Measurements from ENCODE around the gene HOXA13. TPM values are rescaled to one million over a fixed set of nuclear protein-coding genes. Genes with fewer than 3 reads are reported as not detected.

The HOXA13 gene
- total RNA-seq, 2 donors from 2014 or later = not detected

- Mint-ChIP-seq H3K27ac (no peak overlapping the region), H3K4me1 (peaks cover 48% of the 10 kb centered on the region), H3K27me3 (ENCODE audit: insufficient read depth) (peaks cover 99% of the 10 kb centered on the region), H3K36me3 (ENCODE audit: low read depth) (peaks cover 13% of the 10 kb centered on the region), H3K4me3 (peak overlapping the region; percentile 75), H3K9me3 (no peaks in the 10 kb centered on the region)
- Histone ChIP-seq H3K4me3 (ENCODE audit: low read length) (no peak overlapping the region), H3K9ac (ENCODE audit: extremely low read depth, low read length, poor library complexity, severe bottlenecking) (no peak overlapping the region), H3K9me3 (ENCODE audit: control insufficient read depth, low read length) (no peaks in the 10 kb centered on the region), H3K27ac (ENCODE audit: low read depth, low read length) (no peak overlapping the region), H3K4me1 (ENCODE audit: control insufficient read depth, insufficient read depth, low read length) (peaks cover 5% of the 10 kb centered on the region), H3K36me3 (ENCODE audit: control insufficient read depth, insufficient read depth, low read length) (no peaks in the 10 kb centered on the region), H3K27me3 (ENCODE audit: control insufficient read depth, insufficient read depth, low read length, poor library complexity, severe bottlenecking) (peaks cover 100% of the 10 kb centered on the region)
- no peak for TF ChIP-seq CTCF (conservative IDR thresholded peaks at IDR 0.05)
- 23 to 27% methylated on average over 17 to 37 of the region's 37 CpGs for WGBS, 2 experiments (ENCODE audit: insufficient coverage in 1 of 2, insufficient read length in 1 of 2)
- no peak for DNase-seq
Observed at GRCh38 chr7:27245124-27245797, 45.4 kb upstream of the HOXA13 start.

GRCh38 chr7:27244488-27245123 is 44.7 kb upstream of the HOXA13 start:
- no peak overlapping the region for H3K27ac Mint-ChIP-seq
- H3K36me3 ChIP-seq (ENCODE audit: control insufficient read depth, insufficient read depth, low read length) = no peaks in the 10 kb centered on the region
- H3K27me3 ChIP-seq (ENCODE audit: control insufficient read depth, insufficient read depth, low read length, poor library complexity, severe bottlenecking) = peaks cover 100% of the 10 kb centered on the region
- H3K4me1 ChIP-seq (ENCODE audit: control insufficient read depth, insufficient read depth, low read length) = peaks cover 5% of the 10 kb centered on the region
- no peak overlapping the region for H3K4me3 ChIP-seq (ENCODE audit: low read length)
- H3K4me1 Mint-ChIP-seq = peaks cover 49% of the 10 kb centered on the region
- no peaks in the 10 kb centered on the region for H3K9me3 ChIP-seq (ENCODE audit: control insufficient read depth, low read length)
- peak overlapping the region; percentile 75 for H3K4me3 Mint-ChIP-seq
- H3K9ac ChIP-seq (ENCODE audit: extremely low read depth, low read length, poor library complexity, severe bottlenecking) = no peak overlapping the region
- H3K36me3 Mint-ChIP-seq (ENCODE audit: low read depth) = peaks cover 13% of the 10 kb centered on the region
- DNase-seq = peak; percentile 76
- no peak for TF ChIP-seq CTCF (conservative IDR thresholded peaks at IDR 0.05)
- WGBS, 2 experiments (ENCODE audit: insufficient coverage in 1 of 2, insufficient read length in 1 of 2) = 16 to 18% methylated on average over 8 to 18 of the region's 18 CpGs
- no peak overlapping the region for H3K27ac ChIP-seq (ENCODE audit: low read depth, low read length)
- no peaks in the 10 kb centered on the region for H3K9me3 Mint-ChIP-seq
- peaks cover 98% of the 10 kb centered on the region for H3K27me3 Mint-ChIP-seq (ENCODE audit: insufficient read depth)

GRCh38 chr7:27243340-27244163 is 43.7 kb upstream of the HOXA13 start:
- Mint-ChIP-seq H3K9me3 (no peaks in the 10 kb centered on the region), H3K36me3 (ENCODE audit: low read depth) (peaks cover 13% of the 10 kb centered on the region), H3K27me3 (ENCODE audit: insufficient read depth) (peaks cover 96% of the 10 kb centered on the region), H3K27ac (no peak overlapping the region), H3K4me3 (peak overlapping the region; percentile 75), H3K4me1 (peaks cover 50% of the 10 kb centered on the region)
- no peak for TF ChIP-seq CTCF (conservative IDR thresholded peaks at IDR 0.05)
- peaks cover 9% of the 10 kb centered on the region for H3K4me1 ChIP-seq (ENCODE audit: control insufficient read depth, insufficient read depth, low read length)
- no peaks in the 10 kb centered on the region for H3K36me3 ChIP-seq (ENCODE audit: control insufficient read depth, insufficient read depth, low read length)
- peaks cover 100% of the 10 kb centered on the region for H3K27me3 ChIP-seq (ENCODE audit: control insufficient read depth, insufficient read depth, low read length, poor library complexity, severe bottlenecking)
- H3K9me3 ChIP-seq (ENCODE audit: control insufficient read depth, low read length) = no peaks in the 10 kb centered on the region
- H3K9ac ChIP-seq (ENCODE audit: extremely low read depth, low read length, poor library complexity, severe bottlenecking) = no peak overlapping the region
- 1 to 3% methylated on average over 28 to 43 of the region's 43 CpGs for WGBS, 2 experiments (ENCODE audit: insufficient coverage in 1 of 2, insufficient read length in 1 of 2)
- no peak overlapping the region for H3K27ac ChIP-seq (ENCODE audit: low read depth, low read length)
- peak; percentile 81 for DNase-seq
- peak overlapping the region; percentile 74 for H3K4me3 ChIP-seq (ENCODE audit: low read length)

All from endodermal cell (in vitro differentiated cells).